GM12878 (cell line): ENCODE results near the gene CHRNA3. TPM values are rescaled to one million over a fixed set of nuclear protein-coding genes. Genes with fewer than 3 reads are reported as not detected.

ENCODE experiments used
- ATAC-seq: fragments of 200-7000 bp; cut with Tn5 transposase; 3 replicates; pipeline ENCODE4 v1.9.1; 2020; ENCODE audit warnings: mild to moderate bottlenecking, moderate library complexity
- BruUV-seq: library from RNA; stranded (reverse); fragments of 400-500 nt; replicated peaks from 2 replicates; lab custom pipeline; 2021; lab: Mats Ljungman, UMichigan
- CTCF ChIA-PET: fragments of 300-600 bp; sonication (Branson Sonifier 250); formaldehyde crosslinking; extraction: SDS; loops from one replicate; lab custom pipeline; 2021; ENCODE audit warnings: inconsistent platforms; lab: Yijun Ruan, JAX
- POLR2A ChIA-PET: fragments of 350-600 bp; formaldehyde crosslinking; extraction: SDS; loops from one replicate; lab custom pipeline; 2021; ENCODE audit warnings: inconsistent platforms; lab: Charles Lee
- RAD21 ChIA-PET: fragments of 300-600 bp; sonication (Branson Sonifier 250); formaldehyde crosslinking; loops from one replicate; lab custom pipeline; 2023; ENCODE audit warnings: antibody characterized with exemption; ENCODE audit not compliant: unreplicated experiment; lab: Charles Lee
- SMC1A ChIA-PET: fragments of 300-600 bp; sonication (Branson Sonifier 250); formaldehyde crosslinking; loops from one replicate; lab custom pipeline; 2023; ENCODE audit not compliant: unreplicated experiment, uncharacterized antibody; lab: Charles Lee
- DNase-seq: peaks from one replicate; pipeline ENCODE4 v3.0.0-alpha.2; 2011; ENCODE audit warnings: low read depth, low spot score
- FAIRE-seq: peaks from 3 replicates; lab custom pipeline; 2011; peaks lifted over from hg19 to GRCh38; lab: Jason Lieb, UNC
- H2AFZ ChIP-seq: 2 replicates; pipeline ENCODE4 v1.6.0; 2011; ENCODE audit warnings: low read depth, low read length, control low read depth; ENCODE audit not compliant: control insufficient read depth
- H3K27ac ChIP-seq: 2 replicates; pipeline ENCODE4 v1.5.1; 2011; ENCODE audit warnings: control low read depth; ENCODE audit not compliant: control insufficient read depth, insufficient read depth
- H3K27me3 ChIP-seq, 2 experiments: replicated peaks in 1 of 2; 2 replicates each; pipeline versions ENCODE4 v1.6.0 to v1.6.1; 2011; ENCODE audit warnings: low read length in 1 of 2; ENCODE audit not compliant: control insufficient read depth in 2 of 2, insufficient read depth in 2 of 2
- H3K36me3 ChIP-seq, 2 experiments: 2 replicates each; pipeline ENCODE4 v1.5.1; 2011; ENCODE audit warnings: low read length in 1 of 2; ENCODE audit not compliant: control insufficient read depth in 2 of 2, insufficient read depth in 2 of 2
- H3K4me1 ChIP-seq: 2 replicates; pipeline ENCODE4 v1.6.1; 2011; ENCODE audit warnings: mild to moderate bottlenecking, low read length, moderate library complexity, mixed read lengths; ENCODE audit not compliant: control insufficient read depth, insufficient read depth
- H3K4me2 ChIP-seq: 2 replicates; pipeline ENCODE4 v1.6.0; 2011; ENCODE audit warnings: control low read depth; ENCODE audit not compliant: control insufficient read depth, insufficient read depth
- H3K4me3 ChIP-seq: fragments of 200-600 bp; sonication (generic); 2 replicates; pipeline ENCODE4 v1.5.1; 2016
- H3K79me2 ChIP-seq: 2 replicates; pipeline ENCODE4 v1.6.0; 2011; ENCODE audit warnings: low read length; ENCODE audit not compliant: control insufficient read depth, insufficient read depth
- H3K9ac ChIP-seq: 2 replicates; pipeline ENCODE4 v1.8.0; 2011; ENCODE audit warnings: low read length, control low read depth, mixed read lengths; ENCODE audit not compliant: control insufficient read depth, insufficient read depth
- H3K9me3 ChIP-seq: replicated peaks from 3 replicates; pipeline ENCODE4 v1.5.1; 2011; ENCODE audit warnings: mild to moderate bottlenecking, low read length; ENCODE audit not compliant: control insufficient read depth, insufficient read depth
- H4K20me1 ChIP-seq: 2 replicates; pipeline ENCODE4 v1.6.0; 2011; ENCODE audit not compliant: control insufficient read depth, insufficient read depth
- BACH1 ChIP-seq: fragments of 450-650 bp; IDR thresholded peaks from 2 replicates; pipeline ENCODE4 v1.6.1; 2017; ENCODE audit warnings: mild to moderate bottlenecking, borderline replicate concordance
- CHD1 ChIP-seq: IDR thresholded peaks from 2 replicates; pipeline ENCODE4 v1.6.1; 2012; ENCODE audit warnings: low read depth, low read length, improper control_type of control experiment
- EP300 ChIP-seq, 2 experiments: fragments of 150-350 bp in 1 of 2; IDR thresholded peaks; 2 replicates each; pipeline ENCODE4 v1.6.1; 2011 to 2012; ENCODE audit warnings: low read depth in 2 of 2, low read length in 2 of 2, borderline replicate concordance in 1 of 2, improper control_type of control experiment in 1 of 2, inconsistent platforms in 1 of 2; ENCODE audit not compliant: control insufficient read depth in 1 of 2
- FOXK2 ChIP-seq: fragments of 450-650 bp; IDR thresholded peaks from 2 replicates; pipeline ENCODE4 v1.6.1; 2017; ENCODE audit warnings: mild to moderate bottlenecking, moderate library complexity
- MEF2B ChIP-seq: fragments of 450-650 bp; IDR thresholded peaks from 2 replicates; pipeline ENCODE4 v1.6.1; 2018; ENCODE audit warnings: mild to moderate bottlenecking, moderate library complexity; ENCODE audit not compliant: partially characterized antibody, poor library complexity, severe bottlenecking
- NFYA ChIP-seq: IDR thresholded peaks from 2 replicates; pipeline ENCODE4 v1.6.1; 2011; ENCODE audit warnings: low read depth, mild to moderate bottlenecking, low read length, improper control_type of control experiment, borderline replicate concordance
- PKNOX1 ChIP-seq: fragments of 450-650 bp; IDR thresholded peaks from 2 replicates; pipeline ENCODE4 v1.6.1; 2016; ENCODE audit warnings: mild to moderate bottlenecking
- RFX5 ChIP-seq: IDR thresholded peaks from 2 replicates; pipeline ENCODE4 v1.6.1; 2011; ENCODE audit warnings: low read depth, low read length, improper control_type of control experiment
- SP1 ChIP-seq: IDR thresholded peaks from one replicate; pipeline ENCODE4 v1.6.1; 2011; ENCODE audit warnings: low read depth, low read length
- STAT3 ChIP-seq: IDR thresholded peaks from 2 replicates; pipeline ENCODE4 v1.6.1; 2011; ENCODE audit warnings: low read depth, low read length, improper control_type of control experiment
- WRNIP1 ChIP-seq: IDR thresholded peaks from 2 replicates; pipeline ENCODE4 v1.6.1; 2011; ENCODE audit warnings: low read depth, low read length, improper control_type of control experiment, borderline replicate concordance
- ZNF592 ChIP-seq: fragments of 450-650 bp; IDR thresholded peaks from 2 replicates; pipeline ENCODE4 v1.6.1; 2017; ENCODE audit warnings: mild to moderate bottlenecking, moderate library complexity
- ZNF687 ChIP-seq: fragments of 450-650 bp; IDR thresholded peaks from 2 replicates; pipeline ENCODE4 v1.6.1; 2017; ENCODE audit warnings: mild to moderate bottlenecking, moderate library complexity
- ZSCAN29 ChIP-seq: fragments of 450-650 bp; IDR thresholded peaks from 2 replicates; pipeline ENCODE4 v1.6.1; 2017; ENCODE audit warnings: mild to moderate bottlenecking, moderate library complexity
- WGBS: methylation state at CpG from one replicate; pipeline ENCODE4 v1.1.6; 2016; ENCODE audit warnings: low lambda C conversion rate; ENCODE audit not compliant: insufficient replicate concordance, insufficient coverage; ENCODE audit errors: missing lambda C conversion rate; 5-methylcytosine and 5-hydroxymethylcytosine counted together
- in situ Hi-C: fragments of 300-500 bp; cut with MboI; formaldehyde crosslinking; loops from 9 replicates; pipeline ENCODE4 v1.14.3; 2018; ENCODE audit warnings: mixed read lengths
- intact Hi-C: fragments of 100-400 bp; cut with micrococcal nuclease; formaldehyde crosslinking; loops from one replicate; pipeline ENCODE4 v1.14.2; 2022; ENCODE audit not compliant: unreplicated experiment
- polyA plus RNA-seq, 11 experiments: library from polyadenylated mRNA; depleted of rRNA in 4 of 11; unstranded in 6 of 11; stranded (reverse) in 5 of 11; fragments of >200 nt; fragmentation: Nextera tagmentation in 4 of 11; fragmentation: Illumina TruSeq in 1 of 11; extraction: Ambion mirVana in 4 of 11; extraction: Trizol in 1 of 11; gene quantifications; 1 replicate in 1 of 11; 2 replicates in 10 of 11; pipeline versions ENCODE4 v1.2.1 to v1.2.3, GENCODE V29; 2011 to 2016; ENCODE audit warnings: inconsistent platforms in 2 of 11, missing spikeins in 2 of 11, low read depth in 1 of 11
- total RNA-seq, 4 experiments: library from RNA; depleted of rRNA in 3 of 4; stranded (reverse); fragments of >200 nt in 3 of 4; fragmentation: Illumina TruSeq in 1 of 4; extraction: Trizol in 1 of 4; gene quantifications; 2 replicates each; pipeline versions ENCODE4 v1.2.1 to v1.2.3, GENCODE V29; 2013 to 2021

Gene CHRNA3
- total and polyA plus RNA-seq, 10 of the 15 experiments (the other 5 are each of a cell fraction or from before 2014, with no cell fraction given) = 0.06 to 0.19 (median 0.09) TPM; not detected in 7

GRCh38 chr15:78633348-78633747 lies 12.6 kb upstream of the CHRNA3 start:
- CTCF ChIA-PET = interaction anchor here (7.3 kb wide), 1 partner anchor 76 kb away, joined by 95 read pairs; no protein-coding TSS in a partner anchor
- no TSS peak for BruUV-seq
- SMC1A ChIA-PET = no interaction called here
- POLR2A ChIA-PET = no interaction called here
- no peaks in the 10 kb centered on the region; a peak in 2 of 4 replicates for H3K27me3 ChIP-seq
- H3K27ac ChIP-seq = no peak overlapping the region
- ATAC-seq (no peak), FAIRE-seq (no peak), DNase-seq (no peak)
- in situ Hi-C loops (no loop called here), intact Hi-C loops (no loop called here)
- H3K36me3 ChIP-seq = no peaks in the 10 kb centered on the region
- no peak overlapping the region for H3K9ac ChIP-seq
- 10% methylated on average over 2 of the region's 2 CpGs for WGBS
- RAD21 ChIA-PET = no interaction called here
- H3K4me2 ChIP-seq = no peak overlapping the region
- no peak overlapping the region for H3K4me3 ChIP-seq
- H2AFZ ChIP-seq = no peak overlapping the region
- H3K4me1 ChIP-seq = no peaks in the 10 kb centered on the region
- H3K9me3 ChIP-seq = peaks cover 3% of the 10 kb centered on the region; the same call in 2 of the 3 replicates
- no peaks in the 10 kb centered on the region for H4K20me1 ChIP-seq
- H3K79me2 ChIP-seq = no peaks in the 10 kb centered on the region
- TF ChIP-seq BACH1 (no peak), WRNIP1 (no peak), STAT3 (no peak), MEF2B (no peak), RFX5 (no peak), FOXK2 (no peak), EP300 (IDR thresholded peaks at IDR 0.05; ENCODE audit: borderline replicate concordance in 1 of 2, control insufficient read depth in 1 of 2, low read depth in 2 of 2, low read length in 2 of 2) (no peak), PKNOX1 (no peak), NFYA (no peak), ZNF592 (no peak), SP1 (no peak), ZSCAN29 (no peak), ZNF687 (no peak), CHD1 (no peak)
